ENCODE measurements around the gene NCAPD2. TPM values are rescaled to one million over a fixed set of nuclear protein-coding genes. Genes with fewer than 3 reads are reported as not detected.

The NCAPD2 gene
- total and polyA plus RNA-seq, 2 of the 4 experiments (the other 2 are of a cell fraction) = 35.6 to 57.9 TPM

GRCh38 chr12:6535697-6535946 is 41.7 kb downstream of the NCAPD2 start:
- Histone ChIP-seq H3K23ac (ENCODE audit: low read depth, low read length) (peak overlapping the region; percentile 92), H3K4ac (ENCODE audit: low read depth, low read length) (peak overlapping the region; percentile 82), H3K56ac (ENCODE audit: extremely low read depth, insufficient read depth, low read length) (peak overlapping the region; percentile 75; the same call in 1 of the 2 replicates), H2BK120ac (ENCODE audit: low read depth, low read length) (no peak overlapping the region), H2AK5ac (ENCODE audit: low read depth, low read length) (0 out of 2 replicates have a peak overlapping the region, but pooled peaks have one; percentile 37), H4K8ac (ENCODE audit: low read depth in 2 of 2, low read length in 2 of 2) (no peak overlapping the region; a peak in 1 of 4 replicates), H3K27me3 (ENCODE audit: control insufficient read depth, insufficient read depth, low read length) (no peaks in the 10 kb centered on the region), H2AK9ac (replicated peaks; ENCODE audit: low read depth, low read length, poor library complexity) (peak overlapping the region; percentile 98), H4K5ac (ENCODE audit: low read depth, low read length) (no peak overlapping the region), H4K20me1 (ENCODE audit: insufficient read depth, low read length) (peaks cover 63% of the 10 kb centered on the region), H3K9me3 (ENCODE audit: control insufficient read depth, insufficient read depth, low read length) (no peaks in the 10 kb centered on the region), H3K14ac (replicated peaks; ENCODE audit: low read depth, low read length) (peak overlapping the region; percentile 95), H3K4me2 (ENCODE audit: low read depth, low read length) (peak overlapping the region; percentile 89), H3K4me1 (ENCODE audit: control insufficient read depth, insufficient read depth, low read length) (peaks cover 16% of the 10 kb centered on the region), H2BK20ac (ENCODE audit: low read depth, low read length) (no peak overlapping the region), H3K4me3 (ENCODE audit: insufficient read depth, low read depth, low read length) (peak overlapping the region; percentile 66), H3K36me3 (ENCODE audit: control insufficient read depth, insufficient read depth, low read length) (peaks cover 50% of the 10 kb centered on the region), H2BK15ac (ENCODE audit: low read depth, low read length) (no peak overlapping the region), H4K91ac (ENCODE audit: insufficient read depth, low read depth, low read length) (peak overlapping the region; percentile 57), H3K9ac (ENCODE audit: low read depth, low read length) (peak overlapping the region; percentile 92), H2BK5ac (ENCODE audit: low read depth, low read length, poor library complexity, severe bottlenecking) (peak overlapping the region; percentile 85), H3K9me1 (ENCODE audit: insufficient read depth, low read length) (no peaks in the 10 kb centered on the region), H3K79me1 (ENCODE audit: low read depth in 1 of 2, low read length in 2 of 2) (peaks cover 1 to 64% of the 10 kb centered on the region in 2 experiments; a peak in 3 of 4 replicates), H2AFZ (replicated peaks; ENCODE audit: low read length, poor library complexity) (peak overlapping the region; percentile 69), H3K18ac (ENCODE audit: low read depth, low read length) (0 out of 2 replicates have a peak overlapping the region, but pooled peaks have one; percentile 2), H3K27ac (ENCODE audit: insufficient read depth, low read length) (peak overlapping the region; percentile 93)
- ATAC-seq (ENCODE audit: low read depth) (no peak), DNase-seq (no peak)
- POLR2A ChIA-PET (ENCODE audit: unreplicated experiment) = interaction anchor here (0.6 to 2.9 kb wide), 3 partner anchors 15 to 67 kb away, joined by 3 to 48 read pairs (median 4); no protein-coding TSS in a partner anchor
- TF ChIP-seq, protein P1, sequence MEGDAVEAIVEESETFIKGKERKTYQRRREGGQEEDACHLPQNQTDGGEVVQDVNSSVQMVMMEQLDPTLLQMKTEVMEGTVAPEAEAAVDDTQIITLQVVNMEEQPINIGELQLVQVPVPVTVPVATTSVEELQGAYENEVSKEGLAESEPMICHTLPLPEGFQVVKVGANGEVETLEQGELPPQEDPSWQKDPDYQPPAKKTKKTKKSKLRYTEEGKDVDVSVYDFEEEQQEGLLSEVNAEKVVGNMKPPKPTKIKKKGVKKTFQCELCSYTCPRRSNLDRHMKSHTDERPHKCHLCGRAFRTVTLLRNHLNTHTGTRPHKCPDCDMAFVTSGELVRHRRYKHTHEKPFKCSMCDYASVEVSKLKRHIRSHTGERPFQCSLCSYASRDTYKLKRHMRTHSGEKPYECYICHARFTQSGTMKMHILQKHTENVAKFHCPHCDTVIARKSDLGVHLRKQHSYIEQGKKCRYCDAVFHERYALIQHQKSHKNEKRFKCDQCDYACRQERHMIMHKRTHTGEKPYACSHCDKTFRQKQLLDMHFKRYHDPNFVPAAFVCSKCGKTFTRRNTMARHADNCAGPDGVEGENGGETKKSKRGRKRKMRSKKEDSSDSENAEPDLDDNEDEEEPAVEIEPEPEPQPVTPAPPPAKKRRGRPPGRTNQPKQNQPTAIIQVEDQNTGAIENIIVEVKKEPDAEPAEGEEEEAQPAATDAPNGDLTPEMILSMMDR (conservative IDR thresholded peaks at IDR 0.05; ENCODE audit: low read depth, low read length) = no peak
- TF ChIP-seq NFE2L2 (IDR thresholded peaks at IDR 0.05; ENCODE audit: low read depth, low read length) = no peak
- no peak for TF ChIP-seq MAZ (IDR thresholded peaks at IDR 0.05; ENCODE audit: borderline replicate concordance, low read depth, low read length)
- TF ChIP-seq BHLHE40 (IDR thresholded peaks at IDR 0.05; ENCODE audit: low read depth, low read length) = no peak
- no peak for TF ChIP-seq MXI1 (IDR thresholded peaks at IDR 0.05; ENCODE audit: borderline replicate concordance, low read depth, low read length)
- TF ChIP-seq, protein P2, sequence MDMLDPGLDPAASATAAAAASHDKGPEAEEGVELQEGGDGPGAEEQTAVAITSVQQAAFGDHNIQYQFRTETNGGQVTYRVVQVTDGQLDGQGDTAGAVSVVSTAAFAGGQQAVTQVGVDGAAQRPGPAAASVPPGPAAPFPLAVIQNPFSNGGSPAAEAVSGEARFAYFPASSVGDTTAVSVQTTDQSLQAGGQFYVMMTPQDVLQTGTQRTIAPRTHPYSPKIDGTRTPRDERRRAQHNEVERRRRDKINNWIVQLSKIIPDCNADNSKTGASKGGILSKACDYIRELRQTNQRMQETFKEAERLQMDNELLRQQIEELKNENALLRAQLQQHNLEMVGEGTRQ (IDR thresholded peaks at IDR 0.05; ENCODE audit: low read depth, low read length) = no peak
- no peak for TF ChIP-seq RFX5 (IDR thresholded peaks at IDR 0.05; ENCODE audit: low read depth, low read length)
- TF ChIP-seq SMC3 (IDR thresholded peaks at IDR 0.05; ENCODE audit: low read depth, low read length) = no peak
- no peak for TF ChIP-seq CEBPB (IDR thresholded peaks at IDR 0.05; ENCODE audit: low read depth, low read length)
- TF ChIP-seq POLR2A (IDR thresholded peaks at IDR 0.05; ENCODE audit: low read depth, low read length) = no peak
- TF ChIP-seq RAD21 (IDR thresholded peaks at IDR 0.05; ENCODE audit: low read length) = no peak
- no peak for TF ChIP-seq ELK1 (IDR thresholded peaks at IDR 0.05; ENCODE audit: borderline replicate concordance, low read depth, low read length)
- intact Hi-C loops (cut with micrococcal nuclease) = no loop called here
- CTCF ChIA-PET = interaction anchor here (0.9 to 1.1 kb wide), 2 partner anchors 35 to 42 kb away, joined by 3 read pairs; partner anchors contain the start of gene MRPL51
- in situ Hi-C loops (cut with MboI; ENCODE audit: low sequenced_read_pairs) = no loop called here
- WGBS, 2 experiments (ENCODE audit: extremely low coverage in 2 of 2, insufficient read length in 1 of 2) = no CpG with 5 or more reads among the region's 6 CpGs
- no TSS peak for BruUV-seq (replicated peaks)
- dilution Hi-C loops (cut with HindIII; ENCODE audit: low sequenced_read_pairs, unreplicated experiment) = no loop called here
